Activated CD8-positive, alpha-beta memory T cell treated with anti-CD3 and anti-CD28 coated beads, Interleukin-2, amount 50 U/mL, for 1 hour (primary cell): ENCODE results near the gene ZNF536.
"Not testable (repeated sequence)": the region's sequence is repeated elsewhere in the genome, so short reads cannot be mapped to it uniquely, and the experiment has no call there.

Experiments used
- DNase-seq: peaks from one replicate; pipeline ENCODE4 v3.0.0-alpha.2; 2020; ENCODE audit errors: extremely low read depth

Gene ZNF536

GRCh38 chr19:30341611-30342201, 30.5 kb upstream of the ZNF536 start:
- no peak for DNase-seq

GRCh38 chr19:30342901-30343300, 29.3 kb upstream of the ZNF536 start:
- no peak for DNase-seq

DNA sequence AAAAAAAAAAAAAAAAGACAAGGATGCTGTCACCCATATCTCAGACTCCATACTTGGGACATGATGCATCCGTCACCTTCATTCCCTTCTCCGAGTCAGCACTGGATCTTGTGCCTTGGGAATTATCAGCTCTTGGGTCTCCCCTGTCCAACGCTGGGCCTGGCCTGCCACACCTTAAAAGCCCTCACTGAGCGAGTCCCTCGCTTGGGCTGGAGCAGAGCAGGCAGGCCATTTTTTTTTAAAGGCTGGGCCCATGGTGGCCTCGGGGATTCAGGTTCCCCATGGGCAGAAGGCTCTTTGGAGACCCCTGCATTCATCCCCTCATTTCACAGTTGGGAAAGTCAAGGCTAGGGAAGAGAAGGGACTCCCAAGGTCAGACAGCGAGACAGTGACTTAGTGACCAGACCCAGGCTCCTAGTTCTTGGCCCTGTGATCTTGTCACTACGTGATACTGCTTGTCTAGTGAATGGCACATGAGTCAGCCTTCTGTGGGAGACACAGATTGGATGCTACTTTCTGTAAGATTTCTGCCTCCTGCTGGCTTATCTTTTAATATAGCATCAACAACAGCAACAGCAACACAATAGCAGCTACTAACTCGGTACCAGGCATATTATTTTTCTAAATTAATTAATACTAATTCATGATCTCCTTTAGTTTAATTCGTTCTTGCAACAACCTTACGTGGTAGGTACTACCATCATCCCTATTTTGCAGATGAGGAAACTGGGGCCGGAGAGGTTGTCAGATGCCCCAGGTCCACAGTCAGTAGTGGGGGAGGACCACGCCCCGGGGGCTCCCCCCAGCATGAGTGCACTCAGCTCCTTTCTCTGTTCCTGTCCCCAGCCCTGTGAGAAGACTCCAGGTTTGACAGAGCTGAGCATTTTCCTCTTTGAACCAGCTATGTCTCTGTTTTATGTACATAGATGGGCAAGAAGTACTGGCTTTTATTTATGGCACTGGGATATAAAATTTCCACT, 27.4 kb upstream of the ZNF536 start:
- DNase-seq, result no peak

DNA sequence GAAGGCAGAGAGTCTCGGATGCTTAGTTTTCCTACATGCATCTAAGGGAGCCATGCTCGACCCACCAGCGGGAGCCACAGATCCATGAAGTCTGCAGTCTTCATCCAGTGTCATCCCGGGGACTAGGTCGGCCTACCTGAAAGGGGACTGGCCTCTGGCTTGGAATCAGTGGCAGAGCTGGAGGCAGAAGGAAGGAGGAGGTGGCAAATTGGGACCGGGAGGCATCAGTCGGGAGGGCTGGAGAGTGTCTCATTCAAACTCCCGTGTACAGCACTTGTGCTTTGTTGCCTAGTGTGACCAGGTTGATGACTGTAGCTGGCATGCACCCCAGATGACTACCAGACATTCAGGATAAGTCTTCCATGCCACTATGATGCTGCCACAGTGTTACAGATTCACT, 26.5 kb upstream of the ZNF536 start:
- DNase-seq, result no peak

DNA sequence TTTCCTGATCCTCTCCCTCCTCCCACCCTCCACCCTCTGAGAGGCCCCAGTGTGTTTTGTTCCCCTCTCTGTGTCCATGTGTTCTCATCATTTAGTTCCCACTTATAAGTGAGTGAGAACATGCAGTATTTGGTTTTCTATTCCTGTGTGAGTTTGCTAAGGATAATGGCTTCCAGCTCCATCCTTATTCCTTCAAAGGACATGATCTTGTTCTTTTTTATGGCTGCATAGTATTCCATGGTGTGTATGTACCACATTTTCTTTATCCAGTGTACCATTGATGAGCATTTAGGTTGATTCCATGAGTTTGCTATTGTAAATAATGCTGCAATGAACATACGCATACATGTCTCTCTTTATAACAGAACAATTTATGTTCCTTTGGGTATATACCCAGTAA, 25.7 kb upstream of the ZNF536 start:
- not testable (repeated sequence) for DNase-seq

DNA sequence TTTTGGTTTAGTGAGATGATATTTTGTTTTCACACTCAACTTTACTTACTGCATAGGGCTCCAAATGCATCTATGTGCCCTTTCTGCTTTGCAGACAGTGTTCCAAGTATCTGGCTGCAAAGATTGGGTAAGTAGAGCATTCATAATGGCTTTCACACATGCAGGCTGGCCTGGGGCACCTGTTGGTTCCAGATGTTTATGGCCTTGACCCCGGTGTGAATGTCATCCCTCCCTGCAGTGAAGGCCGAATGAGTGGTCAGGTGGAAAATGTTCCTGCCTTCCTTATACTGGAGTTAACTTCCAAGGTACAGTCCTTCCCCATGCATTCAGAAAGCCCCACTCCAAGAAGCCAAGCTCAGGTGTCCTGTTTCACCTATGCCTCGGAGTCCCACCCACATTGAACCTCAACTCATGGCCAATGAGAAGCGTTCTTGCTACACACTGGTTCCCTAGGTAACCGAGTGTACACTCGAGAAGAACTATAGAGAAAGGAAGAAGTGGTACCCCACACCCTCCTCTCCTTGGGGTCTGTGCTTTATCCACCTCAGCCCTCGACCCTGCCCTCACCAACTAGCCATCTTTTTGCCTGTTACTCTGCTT, 23.0 kb upstream of the ZNF536 start:
- no peak for DNase-seq

DNA sequence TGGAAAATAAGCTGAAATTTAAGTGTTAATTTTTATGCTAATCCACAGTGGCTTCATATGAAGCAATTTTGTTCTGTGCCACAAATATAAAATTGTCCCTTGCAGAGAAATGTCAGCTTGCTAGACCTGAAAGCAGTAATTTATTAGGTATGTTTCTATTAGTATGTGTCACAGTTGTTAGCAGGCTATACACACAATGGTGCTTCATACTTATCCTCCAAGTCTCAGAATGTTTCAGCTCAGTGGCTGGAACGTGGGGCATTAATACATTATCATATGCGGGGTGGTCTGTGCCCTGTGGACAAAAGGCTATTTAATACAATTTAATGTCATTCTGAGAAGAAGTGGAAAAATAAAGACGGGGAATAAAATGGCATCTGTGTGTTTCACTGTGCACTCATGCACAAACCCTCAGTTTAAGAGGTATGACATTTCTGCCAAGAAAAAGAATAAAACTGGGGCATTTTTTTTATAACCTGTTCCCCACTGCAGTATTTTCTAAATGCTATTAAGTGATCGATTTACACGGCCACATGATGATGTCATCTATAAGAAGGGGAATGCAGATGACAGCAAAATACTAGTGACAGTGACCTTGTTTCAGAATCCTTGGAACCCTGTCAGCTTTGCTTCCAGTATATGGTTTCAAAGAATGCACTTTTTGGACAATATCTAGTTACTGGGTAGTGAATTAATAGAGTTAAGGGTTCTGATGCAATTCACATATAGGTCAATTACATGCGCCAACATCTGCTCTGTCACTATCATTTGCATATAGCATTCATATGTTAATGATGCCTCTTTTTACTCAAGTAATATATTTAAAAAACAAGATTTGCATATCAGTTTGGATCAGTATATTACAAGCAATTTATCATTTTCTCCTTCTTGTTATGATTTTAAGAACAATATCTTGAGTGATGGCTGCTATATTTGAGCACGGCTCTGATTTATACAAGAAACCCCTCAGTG, 21.2 kb upstream of the ZNF536 start:
- DNase-seq, result no peak

- DNase-seq, result no peak
Observed at GRCh38 chr19:30351774-30352173, 20.4 kb upstream of the ZNF536 start.

DNA sequence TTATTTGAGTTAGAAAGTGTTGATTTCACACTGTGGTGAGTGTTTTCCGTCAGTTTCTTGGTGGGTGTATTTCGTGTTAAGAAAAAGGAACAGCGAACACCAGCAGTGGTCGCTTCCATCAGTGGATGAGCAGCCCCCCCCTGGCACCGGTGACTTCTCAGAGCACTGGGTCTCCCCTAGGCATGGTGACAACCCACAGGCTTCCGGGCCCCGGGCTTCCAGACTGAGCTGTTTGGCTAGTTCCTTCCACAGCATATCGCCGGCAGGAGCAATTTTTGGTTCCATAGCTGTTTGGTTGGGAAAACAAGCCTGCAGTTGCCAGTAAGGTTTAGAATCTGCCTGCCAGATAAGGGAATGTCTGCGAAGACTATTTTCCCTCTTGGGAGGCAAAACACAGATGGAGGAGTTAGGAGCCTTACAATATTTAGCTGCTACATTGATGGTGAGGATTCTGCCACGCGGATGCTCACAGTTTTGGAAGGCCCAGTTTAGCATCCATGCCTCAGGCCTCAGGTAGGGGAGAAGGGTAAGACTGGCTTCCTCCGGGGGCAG, 18.7 kb upstream of the ZNF536 start:
- no peak for DNase-seq

GRCh38 chr19:30355586-30355985, 16.6 kb upstream of the ZNF536 start:
- DNase-seq, result no peak

GRCh38 chr19:30356951-30357579, 15.1 kb upstream of the ZNF536 start:
- no peak for DNase-seq

- no peak for DNase-seq
Observed at GRCh38 chr19:30357580-30357954, 14.6 kb upstream of the ZNF536 start.

DNA sequence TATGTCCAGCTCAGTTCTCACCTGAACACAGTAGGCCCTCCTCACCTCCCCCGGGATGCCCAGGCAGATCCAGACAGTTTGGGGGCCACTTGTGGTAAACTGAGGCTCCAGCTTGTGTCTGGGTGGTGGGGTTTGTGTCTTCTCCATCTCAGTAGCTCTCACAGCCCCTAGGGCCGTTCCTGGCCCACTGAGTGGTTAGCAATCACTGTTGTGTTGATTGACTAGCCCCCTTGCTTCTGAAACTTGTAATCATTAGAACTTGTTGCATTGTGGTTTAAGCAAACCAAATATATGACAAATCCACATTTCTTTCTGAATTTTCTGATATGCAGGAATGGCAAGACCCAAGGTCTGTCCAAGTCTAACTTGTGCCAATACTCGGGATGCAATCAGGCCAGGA, 13.9 kb upstream of the ZNF536 start:
- no peak for DNase-seq

DNA sequence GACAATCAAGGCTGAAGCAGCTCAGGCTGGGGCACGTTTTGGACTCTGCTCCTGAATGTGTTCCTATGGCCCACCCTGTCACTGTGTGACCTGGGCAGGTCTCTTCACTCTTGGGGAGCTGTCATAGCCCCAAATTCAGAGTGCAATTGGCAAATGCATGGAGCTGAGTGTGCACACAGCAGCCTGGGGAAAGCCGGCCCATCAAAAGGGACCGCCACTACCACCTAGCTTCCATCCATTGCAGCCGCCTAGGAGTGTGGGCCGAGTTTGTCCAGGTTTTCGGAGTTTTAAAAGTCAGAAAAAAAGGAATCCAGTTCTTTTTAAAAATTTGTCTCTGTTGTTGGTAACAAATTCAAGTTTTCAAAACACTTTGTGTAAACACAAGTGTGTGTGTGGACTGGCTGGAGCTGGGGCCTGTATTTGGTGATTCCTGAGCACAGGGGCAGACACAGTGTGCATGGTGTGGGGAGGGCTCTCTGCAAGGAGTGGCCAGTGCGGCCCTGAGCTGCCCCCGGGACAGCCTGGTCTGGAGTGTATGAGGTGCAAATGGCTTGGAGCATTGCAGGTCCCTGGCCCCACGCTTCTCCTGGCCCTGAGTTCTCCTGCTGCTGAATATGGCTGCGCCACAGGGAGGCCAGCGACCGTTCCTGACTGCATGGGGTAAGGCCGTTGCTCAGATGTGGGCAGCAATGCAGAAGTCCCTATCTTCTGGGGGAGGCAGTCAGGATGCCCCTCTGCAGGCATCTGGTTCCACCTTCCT, 13.2 kb upstream of the ZNF536 start:
- DNase-seq, result no peak

- DNase-seq, result no peak
Observed at GRCh38 chr19:30359936-30360335, 12.2 kb upstream of the ZNF536 start.

- no peak for DNase-seq
Observed at GRCh38 chr19:30360376-30361106, 11.6 kb upstream of the ZNF536 start.

DNA sequence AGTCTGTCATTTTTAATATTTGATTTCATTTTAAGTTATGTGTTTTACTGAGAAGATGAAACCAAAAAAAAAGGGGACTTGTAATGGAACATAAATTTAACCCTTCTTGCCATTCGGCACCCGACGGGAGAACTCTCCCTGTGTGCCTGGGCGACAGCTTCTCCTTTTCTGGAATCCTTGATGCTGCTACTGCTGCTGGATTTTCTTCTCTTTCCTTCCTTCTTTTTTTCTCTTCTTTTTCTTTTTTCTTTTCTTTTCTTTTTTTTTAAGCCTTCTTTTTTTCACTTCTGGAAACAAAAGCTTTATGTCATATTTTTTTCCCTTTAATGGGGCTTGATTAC, 11.1 kb upstream of the ZNF536 start:
- no peak for DNase-seq

DNA sequence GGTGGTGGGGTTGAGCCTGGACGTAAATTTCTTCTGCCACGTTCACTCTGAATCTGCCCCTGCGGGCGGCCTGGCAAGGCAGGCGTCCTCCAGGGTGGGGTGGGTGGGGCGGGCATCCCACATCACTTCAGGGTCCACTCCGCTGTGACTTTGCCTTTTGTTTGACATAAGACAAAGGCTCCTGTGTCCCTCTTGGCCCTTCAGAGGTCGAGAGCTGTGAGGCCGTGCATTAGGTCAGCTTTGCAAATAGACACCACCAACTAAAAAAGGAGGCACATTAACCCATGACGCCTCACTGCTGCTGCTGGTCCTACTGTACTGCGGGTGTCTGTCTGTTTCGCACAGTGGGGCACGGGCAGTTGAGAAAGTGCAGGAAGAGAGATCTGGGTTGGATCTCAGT, 10.5 kb upstream of the ZNF536 start:
- DNase-seq, result no peak

DNA sequence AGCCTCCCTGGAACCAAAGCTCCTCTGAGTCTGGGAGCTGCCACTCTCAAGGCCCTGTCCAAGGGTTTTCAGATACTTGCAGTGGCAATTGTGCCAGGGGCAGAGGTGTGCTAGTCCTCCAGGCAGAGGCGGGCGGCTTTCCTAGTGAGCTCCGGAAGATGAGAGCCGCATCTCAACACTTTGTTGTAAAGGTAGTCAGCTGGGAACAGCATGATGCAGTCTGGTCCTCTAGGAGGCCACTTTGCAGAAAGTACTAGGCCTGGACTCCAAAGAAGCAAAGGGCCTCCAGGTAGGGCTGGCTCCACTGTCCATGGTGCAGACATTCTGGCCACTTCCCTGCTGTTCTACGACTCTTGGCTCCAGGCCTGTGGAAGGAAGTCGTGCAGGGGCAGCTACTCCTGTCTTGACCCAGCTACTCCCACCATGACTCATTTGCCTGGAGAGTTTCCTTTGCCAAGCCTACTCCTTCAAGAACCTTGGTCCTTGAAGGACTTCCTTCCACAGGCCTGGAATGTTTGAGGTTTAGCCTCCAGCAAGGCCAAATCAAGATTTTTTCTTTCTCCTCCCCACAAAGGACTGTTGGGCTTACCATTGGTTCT, 9.9 kb upstream of the ZNF536 start:
- DNase-seq, result no peak
